HG03457 (cell line): ENCODE data around the gene FOXB1.

Experiments
- ATAC-seq: cut with Tn5 transposase; IDR thresholded peaks from one replicate; pipeline ENCODE4 v1.9.1; 2021; ENCODE audit warnings: moderate number of reproducible peaks; ENCODE audit not compliant: unreplicated experiment

Gene FOXB1

DNA sequence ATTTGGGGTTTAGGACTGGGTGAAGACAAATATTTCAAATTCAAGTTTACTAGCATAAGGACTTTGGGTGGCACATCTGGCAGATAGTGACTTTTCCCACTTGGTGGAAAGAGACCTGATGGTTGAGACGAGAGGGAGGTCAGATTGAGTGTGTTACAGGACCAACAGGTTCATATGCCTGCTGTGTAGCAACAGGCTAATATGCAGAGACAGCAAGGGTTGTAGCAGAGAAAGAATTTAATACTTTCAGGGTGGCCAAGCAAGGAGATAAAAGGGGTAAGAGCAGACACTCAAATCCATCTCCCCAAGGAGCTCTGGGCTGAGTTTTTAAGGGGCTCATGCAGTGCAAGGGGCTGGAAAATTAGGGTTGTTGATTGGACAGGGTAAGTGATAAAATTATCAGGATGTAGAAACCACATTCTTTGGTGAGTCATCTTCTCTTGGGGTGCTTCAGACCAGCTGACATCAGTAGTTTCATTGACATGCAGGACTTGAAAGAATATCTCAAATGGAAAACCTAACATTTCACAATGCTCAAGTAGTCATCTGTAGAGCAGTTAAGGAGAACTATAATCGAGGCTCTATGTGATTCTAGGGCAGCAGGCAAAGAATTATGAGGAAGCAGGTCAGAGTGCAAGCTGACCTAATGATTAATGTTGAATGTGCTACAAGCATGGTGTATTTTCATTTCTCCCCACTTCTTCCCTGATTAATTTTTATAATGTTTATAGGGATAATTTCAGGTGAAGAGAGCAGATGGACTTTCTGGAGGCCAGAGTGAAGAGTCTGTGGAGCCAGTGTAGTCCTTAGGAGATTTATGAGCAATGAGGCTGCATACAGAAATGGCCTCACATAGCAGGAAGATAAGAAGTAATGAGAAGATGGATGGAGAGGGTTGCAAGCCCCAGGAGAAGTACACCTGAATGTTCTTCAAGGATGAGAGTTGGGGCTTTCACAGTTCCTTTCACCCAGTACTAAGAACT, 13.7 kb downstream of the FOXB1 start:
- ATAC-seq = no peak

DNA sequence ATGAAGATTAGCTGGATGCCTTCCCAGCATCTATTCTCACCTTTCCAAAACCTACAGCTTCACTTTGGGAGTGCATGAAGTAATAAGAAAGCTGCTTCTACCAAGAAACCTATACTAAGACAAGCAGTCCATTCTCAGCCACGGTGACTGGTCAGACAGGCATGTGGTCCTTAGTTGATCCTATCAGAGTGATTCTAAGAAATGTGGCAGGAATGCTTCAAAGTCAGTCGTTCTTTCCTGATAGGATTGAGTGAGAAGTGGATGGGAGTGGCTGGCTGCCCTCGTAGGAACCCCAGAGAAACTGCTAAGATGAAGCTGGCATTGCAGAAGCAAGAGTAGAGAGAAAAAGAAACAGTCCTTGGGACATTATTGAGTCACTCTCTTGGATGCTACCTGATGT, 16.6 kb downstream of the FOXB1 start:
- ATAC-seq = no peak

DNA sequence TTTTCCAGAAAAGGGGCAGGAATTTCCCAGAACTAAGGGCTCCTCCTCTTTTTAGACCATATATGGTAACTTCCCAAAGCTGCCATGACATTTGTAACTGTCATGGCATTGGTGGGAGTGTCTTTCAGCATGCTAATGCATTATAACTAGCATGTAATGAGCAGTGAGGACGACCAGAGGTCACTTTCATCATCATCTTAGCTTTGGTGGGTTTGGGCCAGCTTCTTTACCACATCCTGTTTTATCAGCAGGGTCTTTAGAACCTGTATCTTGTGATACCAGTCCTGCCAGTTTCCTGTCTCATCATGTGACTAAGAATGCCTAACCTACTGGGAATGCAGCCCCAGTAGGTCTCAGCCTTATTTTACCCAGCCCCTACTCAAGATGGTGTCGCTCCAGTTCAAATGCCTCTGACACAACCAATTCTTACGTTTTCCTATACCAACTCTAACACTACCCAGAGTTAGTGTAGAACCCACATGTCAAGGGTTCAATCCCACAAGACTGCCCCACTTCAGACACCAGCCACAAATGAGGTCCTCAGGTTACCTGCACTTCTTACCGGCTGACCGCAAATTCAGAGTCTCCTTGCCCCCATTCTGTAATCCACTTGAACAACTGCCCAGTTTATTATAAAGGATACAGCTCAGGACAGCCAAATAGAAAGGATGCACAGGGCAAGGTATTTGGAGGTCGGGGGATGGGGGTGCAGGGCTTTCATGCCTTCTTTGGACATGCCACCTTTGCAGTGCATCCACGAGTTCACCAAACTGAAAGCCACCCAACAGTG, 17.7 kb downstream of the FOXB1 start:
- ATAC-seq = no peak

GRCh38 chr15:60022379-60022741, 18.2 kb downstream of the FOXB1 start:
- ATAC-seq = no peak

DNA sequence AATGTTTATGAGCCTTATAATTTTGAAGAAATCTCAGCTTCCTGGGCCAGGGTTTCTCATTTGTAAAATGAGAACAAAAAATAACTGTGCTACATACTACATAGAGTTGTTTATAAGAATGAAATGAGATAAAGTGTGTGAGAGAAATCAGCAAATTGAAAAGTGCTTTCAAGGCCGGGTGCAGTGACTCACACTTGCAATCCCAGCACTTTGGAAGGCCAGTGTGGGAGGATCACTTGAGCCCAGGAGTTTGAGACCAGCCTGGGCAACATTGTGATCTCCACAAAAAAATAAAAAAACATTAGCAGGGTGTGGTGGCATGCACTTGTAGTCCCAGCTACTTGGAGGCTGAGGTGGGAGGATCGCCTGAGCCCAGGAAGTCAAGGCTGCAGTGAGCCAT, 22.4 kb downstream of the FOXB1 start:
- ATAC-seq = no peak

GRCh38 chr15:60035344-60035743, 31.2 kb downstream of the FOXB1 start:
- ATAC-seq = no peak

- no peak for ATAC-seq
These were observed 35.2 kb downstream of the FOXB1 start for GRCh38 chr15:60039316-60039715.

GRCh38 chr15:60043744-60044435, 39.8 kb downstream of the FOXB1 start:
- ATAC-seq = no peak

DNA sequence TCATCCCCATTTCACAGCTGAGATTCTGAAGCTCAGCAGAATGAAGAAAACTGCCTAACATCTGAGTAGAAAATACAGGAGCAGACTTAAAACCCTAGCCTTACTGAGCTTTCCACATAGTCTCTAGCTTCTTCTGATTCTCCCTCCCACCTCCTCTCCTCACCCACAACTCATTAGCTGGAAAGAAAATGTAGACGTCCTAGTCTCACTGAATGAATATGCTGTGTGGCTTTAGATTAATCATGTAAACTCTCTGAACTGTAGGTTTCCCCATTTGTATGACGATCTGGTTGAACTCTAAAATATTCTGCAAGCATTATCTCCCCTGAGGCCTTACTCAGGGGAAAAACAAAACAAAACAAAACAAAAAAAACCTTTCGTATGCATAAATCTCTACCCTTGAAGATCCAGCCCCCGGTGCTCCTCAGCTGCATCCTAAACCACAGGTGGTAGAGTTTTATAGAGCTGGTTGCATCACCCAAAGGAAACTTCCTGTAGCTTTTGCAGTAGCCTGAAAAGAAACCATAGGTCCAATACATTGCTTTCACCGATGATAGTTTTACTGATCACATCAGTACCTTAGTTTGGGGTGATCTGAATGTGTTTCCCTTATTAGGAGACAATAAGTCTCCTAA, 40.6 kb downstream of the FOXB1 start:
- no peak for ATAC-seq

DNA sequence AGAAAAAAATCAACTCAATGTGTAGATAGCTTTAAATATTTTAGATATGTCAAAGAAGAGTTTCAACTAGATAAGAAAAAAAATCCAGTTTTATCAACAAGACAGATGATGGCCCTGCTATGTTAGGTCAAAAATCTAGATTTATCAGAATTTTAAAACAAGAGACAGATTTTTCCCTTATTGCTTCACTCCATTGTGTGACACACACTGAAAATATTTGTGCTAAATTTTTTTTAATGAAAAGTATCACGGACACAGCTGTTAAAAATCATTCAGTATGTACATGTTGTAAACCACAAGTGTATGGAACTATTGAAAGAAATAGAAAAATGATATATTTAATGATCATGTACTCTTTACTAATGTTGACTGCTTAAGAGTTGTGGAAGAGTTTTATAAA, 43.6 kb downstream of the FOXB1 start:
- no peak for ATAC-seq

DNA sequence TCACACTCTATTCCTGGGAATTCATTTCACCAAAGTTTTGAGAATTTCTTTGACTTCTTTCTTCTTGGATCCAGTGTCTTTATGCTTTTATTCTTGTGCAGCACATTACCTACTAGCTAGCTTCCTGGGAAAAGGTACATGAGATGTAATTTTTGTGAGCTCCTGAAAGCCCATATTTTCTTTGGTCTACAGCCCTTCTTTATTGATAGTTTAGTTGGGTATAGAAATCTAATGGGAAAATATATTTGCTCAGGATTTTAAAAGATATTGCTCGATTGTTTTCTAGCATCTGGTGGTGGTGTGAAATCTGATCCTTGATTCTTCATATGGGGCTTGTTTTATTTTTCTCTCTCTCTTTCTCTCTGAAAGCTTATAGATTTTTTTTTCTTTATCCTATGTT, 45.8 kb downstream of the FOXB1 start:
- ATAC-seq = no peak

DNA sequence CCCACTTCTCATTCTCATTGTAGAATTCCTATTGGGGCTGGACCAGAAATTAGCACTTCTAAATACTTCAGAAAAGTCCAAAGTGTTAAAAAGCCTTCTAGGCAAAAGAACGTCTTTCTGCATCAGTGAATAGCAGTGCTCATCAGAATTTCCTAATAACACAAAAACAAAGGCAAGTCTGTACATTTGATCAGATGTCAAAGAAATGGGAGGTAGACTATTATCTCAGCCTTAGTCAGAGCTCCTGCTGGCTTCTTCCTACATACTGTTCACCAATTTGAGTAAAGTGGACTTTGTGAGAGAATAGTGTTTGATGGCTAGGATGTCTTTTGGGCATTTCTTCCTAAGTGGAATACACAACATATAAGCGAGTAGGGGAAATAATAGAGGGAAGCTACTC, 48.7 kb downstream of the FOXB1 start:
- no peak for ATAC-seq

DNA sequence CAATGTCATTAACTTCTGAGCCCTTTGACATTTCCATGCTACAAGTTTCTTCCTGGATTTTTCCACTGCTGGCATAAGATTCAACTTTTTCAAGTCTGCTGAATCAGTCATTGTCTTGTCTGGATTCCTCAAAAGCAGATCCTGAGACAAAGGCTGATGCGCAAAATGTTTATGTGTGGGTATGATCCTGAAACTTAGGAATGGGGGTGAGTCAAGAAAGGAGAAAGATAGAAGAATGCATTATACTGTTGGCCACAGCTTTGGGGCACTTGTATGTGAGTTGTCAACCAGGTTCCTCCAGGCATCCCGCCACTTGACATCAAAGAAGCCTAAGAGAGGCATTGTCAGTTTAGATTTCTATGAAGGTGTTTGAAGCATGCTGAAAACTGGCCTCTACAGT, 50.4 kb downstream of the FOXB1 start:
- ATAC-seq = no peak
